HL-60 (cell line): ENCODE results near the gene SPTBN1.

Source experiments
- TF ChIP-seq, protein P1 (sequence below): IDR thresholded peaks from 2 replicates; pipeline ENCODE4 v1.6.1; 2012; ENCODE audit warnings: low read depth; ENCODE audit not compliant: insufficient replicate concordance
- TF ChIP-seq, protein P2 (sequence below): IDR thresholded peaks from one replicate; pipeline ENCODE4 v1.5.1; 2011; ENCODE audit warnings: low read length, control low read depth, inconsistent platforms; ENCODE audit not compliant: insufficient read depth

DNA sequence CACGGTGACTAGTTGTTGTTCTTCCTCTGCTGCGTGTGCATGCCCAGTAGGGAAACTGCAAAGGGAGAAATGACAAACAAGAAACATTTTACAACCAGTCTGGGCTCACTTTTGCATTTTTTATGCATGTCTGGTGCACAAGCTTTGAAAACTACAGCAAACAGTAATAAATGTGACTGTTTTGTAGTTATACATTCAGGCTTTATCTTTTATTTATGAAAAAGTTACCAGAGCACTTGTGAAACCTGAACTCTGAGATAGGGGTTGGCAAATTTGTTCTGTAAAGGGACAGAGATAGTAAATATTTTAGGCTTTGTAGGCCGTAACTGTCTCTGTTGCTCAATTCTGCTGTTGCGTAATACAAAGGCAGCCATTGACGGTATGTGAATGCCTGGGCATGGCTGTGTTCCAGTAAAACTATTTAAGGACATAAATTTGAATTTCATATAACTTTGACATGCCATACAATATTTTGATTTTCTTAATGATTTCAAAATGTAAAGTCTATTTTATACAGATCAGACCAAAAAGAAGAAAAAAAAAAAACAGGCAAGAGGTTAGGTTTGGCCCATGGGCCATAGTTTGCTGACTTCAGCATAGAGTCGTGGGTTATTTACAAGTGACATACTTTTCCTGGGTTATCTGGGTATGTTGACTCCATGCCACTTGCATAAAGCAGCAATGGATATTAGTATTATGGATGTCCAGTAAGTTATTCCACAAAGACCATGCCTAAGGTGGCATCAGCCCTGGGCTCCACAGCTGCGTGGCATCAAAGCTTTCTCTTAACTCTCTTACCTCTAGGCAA lies 213.8 kb downstream of the SPTBN1 start:
- TF ChIP-seq, protein P1, sequence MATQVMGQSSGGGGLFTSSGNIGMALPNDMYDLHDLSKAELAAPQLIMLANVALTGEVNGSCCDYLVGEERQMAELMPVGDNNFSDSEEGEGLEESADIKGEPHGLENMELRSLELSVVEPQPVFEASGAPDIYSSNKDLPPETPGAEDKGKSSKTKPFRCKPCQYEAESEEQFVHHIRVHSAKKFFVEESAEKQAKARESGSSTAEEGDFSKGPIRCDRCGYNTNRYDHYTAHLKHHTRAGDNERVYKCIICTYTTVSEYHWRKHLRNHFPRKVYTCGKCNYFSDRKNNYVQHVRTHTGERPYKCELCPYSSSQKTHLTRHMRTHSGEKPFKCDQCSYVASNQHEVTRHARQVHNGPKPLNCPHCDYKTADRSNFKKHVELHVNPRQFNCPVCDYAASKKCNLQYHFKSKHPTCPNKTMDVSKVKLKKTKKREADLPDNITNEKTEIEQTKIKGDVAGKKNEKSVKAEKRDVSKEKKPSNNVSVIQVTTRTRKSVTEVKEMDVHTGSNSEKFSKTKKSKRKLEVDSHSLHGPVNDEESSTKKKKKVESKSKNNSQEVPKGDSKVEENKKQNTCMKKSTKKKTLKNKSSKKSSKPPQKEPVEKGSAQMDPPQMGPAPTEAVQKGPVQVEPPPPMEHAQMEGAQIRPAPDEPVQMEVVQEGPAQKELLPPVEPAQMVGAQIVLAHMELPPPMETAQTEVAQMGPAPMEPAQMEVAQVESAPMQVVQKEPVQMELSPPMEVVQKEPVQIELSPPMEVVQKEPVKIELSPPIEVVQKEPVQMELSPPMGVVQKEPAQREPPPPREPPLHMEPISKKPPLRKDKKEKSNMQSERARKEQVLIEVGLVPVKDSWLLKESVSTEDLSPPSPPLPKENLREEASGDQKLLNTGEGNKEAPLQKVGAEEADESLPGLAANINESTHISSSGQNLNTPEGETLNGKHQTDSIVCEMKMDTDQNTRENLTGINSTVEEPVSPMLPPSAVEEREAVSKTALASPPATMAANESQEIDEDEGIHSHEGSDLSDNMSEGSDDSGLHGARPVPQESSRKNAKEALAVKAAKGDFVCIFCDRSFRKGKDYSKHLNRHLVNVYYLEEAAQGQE: no peak
- TF ChIP-seq, protein P2, sequence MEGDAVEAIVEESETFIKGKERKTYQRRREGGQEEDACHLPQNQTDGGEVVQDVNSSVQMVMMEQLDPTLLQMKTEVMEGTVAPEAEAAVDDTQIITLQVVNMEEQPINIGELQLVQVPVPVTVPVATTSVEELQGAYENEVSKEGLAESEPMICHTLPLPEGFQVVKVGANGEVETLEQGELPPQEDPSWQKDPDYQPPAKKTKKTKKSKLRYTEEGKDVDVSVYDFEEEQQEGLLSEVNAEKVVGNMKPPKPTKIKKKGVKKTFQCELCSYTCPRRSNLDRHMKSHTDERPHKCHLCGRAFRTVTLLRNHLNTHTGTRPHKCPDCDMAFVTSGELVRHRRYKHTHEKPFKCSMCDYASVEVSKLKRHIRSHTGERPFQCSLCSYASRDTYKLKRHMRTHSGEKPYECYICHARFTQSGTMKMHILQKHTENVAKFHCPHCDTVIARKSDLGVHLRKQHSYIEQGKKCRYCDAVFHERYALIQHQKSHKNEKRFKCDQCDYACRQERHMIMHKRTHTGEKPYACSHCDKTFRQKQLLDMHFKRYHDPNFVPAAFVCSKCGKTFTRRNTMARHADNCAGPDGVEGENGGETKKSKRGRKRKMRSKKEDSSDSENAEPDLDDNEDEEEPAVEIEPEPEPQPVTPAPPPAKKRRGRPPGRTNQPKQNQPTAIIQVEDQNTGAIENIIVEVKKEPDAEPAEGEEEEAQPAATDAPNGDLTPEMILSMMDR: no peak
